ENCODE results near the gene HNF4A.

The HNF4A gene

DNA sequence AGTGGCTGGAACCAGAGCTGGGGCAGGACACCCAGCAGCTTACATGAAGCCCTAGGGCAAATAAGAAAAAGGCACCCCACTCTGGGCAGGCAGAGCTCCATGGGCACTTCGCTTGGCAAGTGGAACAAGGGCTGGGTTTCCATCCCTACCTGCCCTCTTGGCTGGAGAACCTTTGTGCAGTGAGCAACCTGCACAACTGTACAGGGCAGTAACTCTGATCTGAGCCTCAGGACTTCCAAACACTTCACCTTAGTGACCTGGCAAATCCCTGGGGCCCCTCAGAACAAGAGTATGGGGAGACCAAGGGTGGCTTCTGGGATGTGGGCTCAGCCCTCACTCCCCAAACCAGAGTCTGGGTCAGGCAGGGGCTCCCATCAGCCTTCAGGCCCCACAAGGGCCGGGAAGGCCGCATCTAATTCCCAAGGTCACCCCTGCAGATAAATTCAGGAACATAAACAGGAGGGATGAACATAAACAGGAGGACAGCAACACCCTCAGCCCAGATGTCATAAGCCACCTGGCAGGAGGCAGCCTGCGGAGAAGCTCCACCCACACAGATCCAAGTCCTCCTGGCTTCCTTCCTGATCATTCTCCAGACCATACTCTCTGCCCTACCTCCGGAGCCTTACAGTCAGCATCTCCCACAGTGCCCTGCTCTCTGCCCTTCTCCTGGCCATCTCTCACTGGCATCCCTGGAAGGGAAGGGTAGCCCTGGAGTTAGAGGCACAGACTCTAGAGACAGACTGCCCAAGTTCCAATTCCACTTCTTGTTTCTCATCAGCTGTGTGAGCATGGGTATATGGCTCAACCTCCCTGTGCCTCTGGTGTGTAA, 37.5 kb downstream of the HNF4A start:
- no peak for DNase-seq

GRCh38 chr20:44393608-44394451, 38.3 kb downstream of the HNF4A start:
- DNase-seq: no peak

DNA sequence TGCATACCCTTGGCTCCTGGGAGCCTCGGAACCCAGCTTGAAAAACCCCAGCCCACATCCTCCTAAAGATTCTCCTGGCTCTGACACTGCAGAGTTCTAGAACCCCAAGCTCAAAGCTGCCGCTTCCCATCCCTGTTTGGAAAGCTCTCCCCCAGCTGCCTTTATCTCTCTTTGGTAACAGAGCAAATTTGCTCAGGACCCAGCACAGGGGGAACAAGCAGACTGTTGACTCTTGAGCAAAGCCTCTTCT, 38.9 kb downstream of the HNF4A start:
- DNase-seq: no peak

GRCh38 chr20:44394702-44395460, 39.4 kb downstream of the HNF4A start:
- no peak for DNase-seq

GRCh38 chr20:44395461-44396340, 40.2 kb downstream of the HNF4A start:
- DNase-seq: no peak

DNA sequence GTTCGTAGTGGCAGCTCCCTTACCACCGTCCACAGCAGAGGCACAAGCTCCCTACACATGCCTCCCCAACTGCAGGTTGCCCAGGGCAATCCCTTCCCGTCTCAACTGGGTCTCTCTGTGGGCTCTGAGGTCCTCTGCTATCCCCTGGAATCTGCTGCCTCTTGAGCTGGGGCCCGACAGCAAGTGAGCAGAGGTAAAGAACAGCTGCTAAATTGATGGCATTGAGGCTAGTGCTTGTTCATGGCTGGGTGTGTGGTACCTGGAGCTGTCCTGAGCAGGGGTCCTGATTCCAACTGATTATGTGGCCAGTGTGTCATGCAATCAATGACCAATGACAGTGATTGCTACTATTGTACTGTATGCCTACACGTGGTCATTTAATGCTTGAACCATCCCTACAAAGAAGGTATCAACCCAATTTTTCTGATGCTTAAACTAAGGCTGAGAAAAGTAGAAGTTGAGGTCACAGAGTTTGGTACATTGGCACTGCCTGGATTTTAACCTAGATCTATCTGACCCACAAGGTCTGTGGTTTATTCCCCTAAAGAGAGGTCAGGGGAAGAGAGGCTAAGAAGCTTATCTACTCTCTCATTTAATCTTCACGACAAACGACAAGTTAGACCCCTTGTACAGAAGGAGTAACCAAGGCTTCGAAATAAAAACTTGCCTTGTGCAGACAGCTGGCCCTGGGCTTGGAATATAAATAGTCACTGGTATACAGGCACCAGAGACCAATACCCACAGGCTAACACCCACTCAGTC, 41.1 kb downstream of the HNF4A start:
- no peak for DNase-seq

DNA sequence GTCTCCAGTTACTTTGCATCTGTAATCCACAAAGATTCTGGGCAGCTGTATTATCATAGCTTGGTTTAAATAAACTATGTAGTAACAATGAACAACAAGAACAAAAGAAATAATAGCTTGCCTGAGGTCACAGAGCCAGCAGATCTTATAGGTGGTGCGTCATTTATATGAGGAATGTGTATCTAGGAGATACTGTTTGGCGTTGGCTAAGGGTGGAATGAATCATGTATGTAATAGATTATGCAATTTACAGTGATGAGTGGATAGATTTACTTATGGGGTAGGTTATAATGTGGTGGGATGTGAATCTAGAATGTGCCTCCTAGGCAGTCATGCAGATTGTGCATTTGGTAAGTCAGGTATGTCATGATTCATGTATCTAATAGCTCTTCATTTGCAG, 42.8 kb downstream of the HNF4A start:
- DNase-seq: no peak

GRCh38 chr20:44399446-44399845, 43.9 kb downstream of the HNF4A start:
- no peak for DNase-seq

DNA sequence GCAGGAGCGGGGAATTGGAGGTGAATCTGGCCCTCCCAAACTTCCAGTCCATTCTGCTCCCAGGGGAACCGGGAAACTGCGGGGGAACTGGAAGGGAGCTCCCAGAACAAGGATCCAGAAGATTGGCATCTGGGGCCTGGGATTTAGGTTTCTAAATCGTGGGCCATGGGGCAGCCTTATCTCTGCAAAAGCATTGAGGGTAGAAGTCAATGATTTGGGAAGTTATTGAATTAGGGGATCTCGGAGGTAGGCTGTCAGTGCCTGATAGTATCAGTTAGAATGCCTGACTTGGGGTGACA, 45.1 kb downstream of the HNF4A start:
- no peak for DNase-seq

- no peak for DNase-seq
Measured at GRCh38 chr20:44400970-44401769, 45.7 kb downstream of the HNF4A start.

DNA sequence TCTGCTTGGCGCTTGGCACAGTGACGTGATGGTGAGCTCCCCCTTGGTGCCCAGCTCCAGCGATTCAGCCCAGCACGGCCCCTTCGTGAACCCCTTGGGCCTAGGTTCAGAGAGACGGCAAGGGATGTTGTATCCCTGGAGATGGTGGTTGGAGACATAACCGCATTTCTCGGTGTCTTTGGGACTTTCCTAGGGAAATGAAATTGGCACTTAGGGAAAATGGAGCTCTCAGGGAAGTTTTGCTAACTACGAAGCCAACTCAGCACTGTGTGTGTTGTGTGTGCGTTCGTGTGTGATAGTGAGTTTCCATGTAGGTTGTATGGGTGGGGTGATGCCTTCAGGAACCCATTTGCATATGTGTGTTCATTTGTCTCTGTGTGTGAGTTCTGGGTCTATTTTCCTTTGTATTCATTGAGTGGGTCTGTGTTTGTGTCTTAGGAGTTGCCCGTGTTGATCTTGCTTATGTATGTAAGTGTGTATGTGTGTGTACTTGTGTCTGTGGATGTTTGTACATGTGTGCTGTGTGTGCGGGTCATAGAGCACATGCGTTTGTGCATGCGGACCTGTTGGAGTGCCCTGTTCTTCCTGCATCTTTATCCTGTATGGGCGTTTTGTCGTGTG, 46.4 kb downstream of the HNF4A start:
- no peak for DNase-seq

DNA sequence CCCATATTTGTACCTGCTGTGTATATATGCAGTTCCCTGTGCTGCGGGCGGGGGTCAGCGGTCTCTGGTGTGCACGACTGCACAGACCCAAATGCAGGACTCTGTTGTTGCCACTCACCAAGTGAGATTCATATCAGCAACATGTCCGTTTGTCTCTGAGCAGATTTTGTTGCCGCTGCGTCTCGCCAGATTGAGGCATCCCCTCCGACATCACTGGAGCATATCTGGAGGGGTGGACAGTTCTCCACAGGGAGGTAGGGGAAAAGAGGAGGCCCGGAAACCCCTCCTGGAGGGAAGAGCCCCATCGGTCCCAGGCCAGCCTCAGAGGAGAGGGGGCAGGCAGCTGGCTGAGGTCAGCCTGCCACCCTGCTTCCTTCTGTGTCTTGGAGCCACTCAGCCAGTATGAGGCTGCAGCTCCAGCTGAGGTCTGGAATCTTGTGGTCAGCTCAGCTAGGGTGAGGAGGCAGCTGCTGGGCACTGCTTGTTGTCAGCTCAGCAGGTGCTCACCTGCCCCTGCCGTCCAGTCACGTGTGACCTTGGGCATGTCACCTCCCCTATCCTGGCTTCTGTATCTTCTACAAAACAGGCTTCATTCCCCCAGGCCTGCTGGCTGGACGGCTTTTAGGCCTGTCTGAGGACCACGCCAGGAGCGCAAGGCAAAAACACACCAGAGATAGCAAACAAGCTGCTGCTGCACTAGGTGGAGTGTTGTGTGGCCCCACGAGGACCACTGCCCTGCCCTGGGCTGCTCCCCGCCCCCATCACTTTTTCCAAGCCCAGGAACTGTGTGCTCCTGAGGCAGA, 47.1 kb downstream of the HNF4A start:
- DNase-seq: no peak

- no peak for DNase-seq
Measured at GRCh38 chr20:44403194-44404112, 48.0 kb downstream of the HNF4A start.

GRCh38 chr20:44404204-44405181, 49.0 kb downstream of the HNF4A start:
- no peak for DNase-seq

GRCh38 chr20:44405257-44405656, 49.8 kb downstream of the HNF4A start:
- no peak for DNase-seq

- no peak for DNase-seq
Measured at GRCh38 chr20:44405785-44406571, 50.5 kb downstream of the HNF4A start.

Data from activated T-cell treated with anti-CD3 and anti-CD28 coated beads, Interleukin-2, amount 50 U/mL, for 1 hour (primary cell).